HG03139 (cell line): ENCODE data around the gene AFMID.
"Not testable (repeated sequence)": the region's sequence is repeated elsewhere in the genome, so short reads cannot be mapped to it uniquely, and the experiment has no call there.

Source experiments
- ATAC-seq: cut with Tn5 transposase; IDR thresholded peaks from one replicate; pipeline ENCODE4 v1.9.1; 2021; ENCODE audit not compliant: unreplicated experiment

AFMID gene

DNA sequence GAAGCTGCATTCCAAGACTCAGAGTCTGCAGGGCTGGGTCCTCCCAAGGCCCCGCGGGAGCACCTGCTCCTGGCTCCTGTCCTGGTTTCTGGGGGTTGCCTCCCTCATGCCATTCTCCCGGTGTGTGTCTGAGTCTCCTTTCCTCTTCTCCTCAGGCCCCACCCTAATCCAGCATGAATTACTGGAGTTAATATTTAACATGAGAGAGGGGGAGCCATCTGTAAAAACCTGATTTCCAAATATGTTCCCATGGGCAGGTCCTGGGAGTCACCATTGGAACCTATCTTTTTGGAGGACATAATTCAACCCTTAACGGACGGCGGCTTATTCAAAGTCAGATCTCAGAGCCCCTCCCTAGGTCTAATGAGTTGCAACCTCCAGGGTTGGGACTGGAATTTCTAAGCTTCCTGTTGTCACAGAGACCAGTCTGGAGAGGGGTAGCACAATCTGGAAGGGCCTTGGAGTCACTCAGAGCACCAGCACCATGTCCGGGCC, 35.6 kb upstream of the AFMID start:
- ATAC-seq = no peak

DNA sequence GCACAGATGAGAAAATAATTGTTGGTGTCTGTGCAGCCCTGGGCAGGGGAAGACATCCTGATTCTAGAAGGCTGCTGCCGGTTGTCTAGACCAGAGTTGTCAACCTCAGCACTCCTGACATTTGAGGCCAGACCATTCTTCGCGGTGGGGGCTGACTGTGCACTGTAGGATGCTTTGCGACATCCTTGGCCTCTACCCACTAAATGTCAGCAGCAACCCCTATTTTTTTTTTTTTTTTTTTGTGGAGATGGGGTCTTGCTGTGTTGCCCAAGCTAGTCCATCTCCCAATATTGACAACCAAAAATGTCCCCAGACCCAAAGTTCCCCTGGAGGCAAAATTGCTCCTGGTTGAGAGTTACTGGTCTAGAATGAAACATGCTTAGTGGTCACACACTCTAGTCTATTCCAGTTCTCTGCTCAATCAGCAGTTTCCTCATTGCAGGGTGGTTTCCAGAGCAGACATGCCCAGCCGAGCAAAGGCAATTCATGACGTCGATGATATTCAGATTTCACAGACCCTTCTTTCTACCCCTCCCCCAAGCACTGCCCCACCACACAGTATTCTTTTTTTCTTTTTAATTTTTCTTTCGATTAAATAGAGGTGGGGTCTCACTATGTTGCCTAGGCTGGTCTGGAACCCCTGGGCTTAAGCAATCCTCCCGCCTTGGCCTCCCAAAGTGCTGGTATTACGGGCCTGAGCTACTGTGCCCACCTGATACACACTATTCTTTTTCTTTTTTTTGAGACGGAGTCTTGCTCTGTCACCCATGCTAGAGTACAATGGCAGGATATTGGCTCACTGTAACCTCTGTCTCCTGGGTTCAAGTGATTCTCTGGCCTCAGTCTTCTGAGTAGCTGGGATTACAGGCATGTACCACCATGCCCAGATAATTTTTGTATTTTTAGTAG, 32.0 kb upstream of the AFMID start:
- ATAC-seq = peak; percentile 55

DNA sequence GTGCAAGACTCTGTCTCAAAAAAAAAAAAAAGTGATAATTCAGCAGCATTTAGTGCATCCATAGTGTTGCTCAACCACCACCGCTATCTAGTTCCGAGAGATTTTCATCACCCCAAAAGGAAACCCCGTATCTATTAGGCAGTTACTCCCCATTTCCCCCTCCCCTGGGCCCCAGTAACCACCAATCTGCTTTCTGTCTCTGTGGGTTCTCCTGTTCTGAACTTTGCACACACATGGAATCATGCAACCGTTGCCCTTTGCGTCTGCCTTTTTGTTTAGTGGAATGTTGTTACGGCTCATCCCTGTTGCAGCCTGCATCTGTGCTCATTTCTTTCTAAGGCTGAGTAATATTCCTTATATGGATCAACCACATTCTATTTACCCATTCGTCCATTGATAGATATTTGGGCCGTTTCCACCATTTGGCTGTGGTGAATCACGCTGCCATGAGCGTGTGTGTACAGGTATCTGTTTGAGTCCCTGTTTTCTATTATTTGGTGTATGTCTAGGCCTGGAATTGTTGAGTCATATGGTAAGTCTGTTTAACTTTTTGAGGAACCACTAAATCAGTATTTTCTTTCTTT, 27.5 kb upstream of the AFMID start:
- no peak for ATAC-seq

DNA sequence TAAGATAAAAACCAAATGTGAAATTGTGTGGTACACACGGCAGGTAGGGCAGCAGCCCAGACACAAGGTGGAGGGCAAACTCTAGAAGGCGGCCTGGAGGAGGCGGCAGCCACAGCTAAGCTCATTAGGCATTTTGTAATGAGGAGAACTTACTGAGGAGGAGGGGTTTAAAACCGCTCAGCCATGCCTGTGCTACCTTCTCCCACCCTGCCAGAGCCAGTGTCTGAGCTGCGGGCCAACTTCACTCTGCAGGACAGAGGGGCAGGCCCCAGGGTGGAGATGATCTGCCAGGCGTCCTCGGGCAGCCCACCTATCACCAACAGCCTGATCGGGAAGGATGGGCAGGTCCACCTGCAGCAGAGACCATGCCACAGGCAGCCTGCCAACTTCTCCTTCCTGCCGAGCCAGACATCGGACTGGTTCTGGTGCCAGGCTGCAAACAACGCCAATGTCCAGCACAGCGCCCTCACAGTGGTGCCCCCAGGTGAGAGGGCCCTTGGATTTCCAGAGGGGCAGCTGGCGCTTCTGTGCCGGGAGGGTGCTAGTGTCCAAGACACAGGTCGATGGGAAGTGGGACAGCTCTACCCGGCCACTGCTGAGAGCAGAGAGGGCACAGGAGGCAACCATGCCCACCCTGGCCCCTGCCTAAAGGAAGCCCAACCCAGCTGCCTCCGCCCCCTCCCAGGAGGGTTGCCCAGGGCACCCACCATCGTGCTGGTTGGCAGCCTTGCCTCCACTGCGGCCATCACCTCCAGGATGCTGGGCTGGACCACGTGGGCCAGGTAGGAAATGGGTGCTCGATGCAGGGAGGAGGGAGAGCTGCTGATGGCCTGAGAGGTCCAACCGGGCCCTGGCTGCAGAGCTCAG, 23.0 kb upstream of the AFMID start:
- no peak for ATAC-seq

DNA sequence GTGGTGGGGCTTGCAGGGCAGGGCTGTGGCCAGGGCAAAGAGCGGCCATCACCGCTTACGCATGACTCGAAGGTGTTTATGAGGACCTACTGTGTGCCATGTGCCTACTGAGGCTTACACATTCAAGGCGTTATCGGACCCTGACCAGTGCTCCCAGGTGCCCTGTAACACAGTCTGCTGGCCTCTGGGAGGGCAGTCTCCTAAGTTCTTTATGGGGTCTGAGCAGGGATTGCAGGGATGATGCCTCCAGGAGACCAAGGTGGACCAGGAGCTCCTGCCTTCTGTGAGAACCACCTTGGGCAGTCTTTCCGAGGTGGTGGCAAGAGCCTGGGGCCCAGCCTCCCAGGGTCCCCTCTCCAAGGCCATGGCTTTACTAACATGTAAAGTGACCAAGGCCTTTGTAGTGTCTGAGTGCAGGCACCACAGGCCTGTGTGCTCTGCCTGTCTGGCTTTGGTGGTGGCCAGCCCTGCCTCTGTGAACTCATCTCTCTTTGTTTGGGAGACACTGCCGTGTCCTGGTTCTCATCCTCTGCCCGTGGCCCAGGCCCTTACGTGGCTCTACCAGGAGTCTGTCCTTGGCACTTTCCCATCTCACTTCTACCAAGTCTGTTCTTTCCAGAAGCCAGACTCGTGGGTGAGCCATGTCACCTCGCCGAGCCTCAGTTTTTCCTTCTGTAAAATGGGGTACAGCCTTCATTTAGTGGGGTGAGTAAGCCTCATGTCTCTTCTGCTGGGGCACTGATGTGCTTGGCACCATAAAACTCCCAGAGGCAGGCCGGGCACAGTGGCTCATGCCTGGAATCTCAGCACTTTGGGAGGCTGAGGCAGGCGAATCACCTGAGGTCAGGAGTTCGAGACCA, 22.2 kb upstream of the AFMID start:
- no peak for ATAC-seq

DNA sequence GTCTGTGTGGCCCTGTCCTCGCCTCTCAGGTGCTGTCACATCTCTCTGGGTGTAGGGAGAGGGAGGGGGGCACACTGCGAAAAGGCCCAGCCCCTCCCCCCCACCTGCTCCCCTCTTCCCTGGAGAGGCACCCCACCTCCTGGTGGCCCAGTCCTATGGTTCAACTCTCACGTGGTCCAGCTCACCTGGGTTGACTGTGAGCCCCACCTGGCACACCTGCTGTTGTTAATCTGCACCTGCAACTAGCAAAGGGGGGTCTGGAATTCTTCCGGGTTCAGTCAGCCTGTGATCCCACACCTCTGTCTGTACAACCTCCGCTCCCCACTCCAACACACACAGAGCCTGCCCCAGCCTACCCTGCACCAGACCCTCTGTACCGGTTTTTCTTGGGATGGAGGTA, 20.7 kb upstream of the AFMID start:
- ATAC-seq = no peak

DNA sequence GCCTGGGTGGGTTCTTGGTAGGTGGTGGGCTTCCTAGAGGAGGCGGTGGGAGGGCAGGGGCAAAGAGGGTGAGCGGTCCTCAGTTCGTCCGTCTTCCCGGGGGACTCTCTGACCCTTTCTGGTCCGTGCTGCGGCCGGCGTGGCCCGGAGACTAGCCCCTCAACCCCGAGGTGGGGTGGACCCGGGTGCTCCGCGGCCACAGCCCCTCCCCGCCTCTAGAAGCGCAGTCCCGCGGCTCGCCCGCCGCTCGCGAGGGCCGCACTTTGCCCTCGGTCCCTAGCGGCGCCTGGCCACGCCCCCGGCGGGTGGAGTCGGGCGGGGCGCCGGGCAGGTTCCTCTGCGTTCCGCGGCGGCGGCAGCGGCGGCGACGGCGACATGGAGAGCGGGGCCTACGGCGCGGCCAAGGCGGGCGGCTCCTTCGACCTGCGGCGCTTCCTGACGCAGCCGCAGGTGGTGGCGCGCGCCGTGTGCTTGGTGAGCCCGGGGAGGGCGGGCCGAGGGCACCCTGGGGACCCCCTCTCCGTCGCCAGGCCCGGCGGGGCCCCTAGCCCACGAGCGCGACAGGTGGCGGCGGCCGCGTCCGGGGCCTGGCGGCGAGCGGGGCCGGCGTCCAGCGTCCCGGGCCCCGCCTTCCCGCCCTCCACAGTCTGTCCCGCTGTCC, 18.8 kb upstream of the AFMID start, which contains the start of gene SYNGR2:
TSS of gene SYNGR2 (plus strand) at position 340 of the 661 bp plus-strand sequence. CDS start at position 376, 36 bp downstream.
- peak; percentile 46 for ATAC-seq

DNA sequence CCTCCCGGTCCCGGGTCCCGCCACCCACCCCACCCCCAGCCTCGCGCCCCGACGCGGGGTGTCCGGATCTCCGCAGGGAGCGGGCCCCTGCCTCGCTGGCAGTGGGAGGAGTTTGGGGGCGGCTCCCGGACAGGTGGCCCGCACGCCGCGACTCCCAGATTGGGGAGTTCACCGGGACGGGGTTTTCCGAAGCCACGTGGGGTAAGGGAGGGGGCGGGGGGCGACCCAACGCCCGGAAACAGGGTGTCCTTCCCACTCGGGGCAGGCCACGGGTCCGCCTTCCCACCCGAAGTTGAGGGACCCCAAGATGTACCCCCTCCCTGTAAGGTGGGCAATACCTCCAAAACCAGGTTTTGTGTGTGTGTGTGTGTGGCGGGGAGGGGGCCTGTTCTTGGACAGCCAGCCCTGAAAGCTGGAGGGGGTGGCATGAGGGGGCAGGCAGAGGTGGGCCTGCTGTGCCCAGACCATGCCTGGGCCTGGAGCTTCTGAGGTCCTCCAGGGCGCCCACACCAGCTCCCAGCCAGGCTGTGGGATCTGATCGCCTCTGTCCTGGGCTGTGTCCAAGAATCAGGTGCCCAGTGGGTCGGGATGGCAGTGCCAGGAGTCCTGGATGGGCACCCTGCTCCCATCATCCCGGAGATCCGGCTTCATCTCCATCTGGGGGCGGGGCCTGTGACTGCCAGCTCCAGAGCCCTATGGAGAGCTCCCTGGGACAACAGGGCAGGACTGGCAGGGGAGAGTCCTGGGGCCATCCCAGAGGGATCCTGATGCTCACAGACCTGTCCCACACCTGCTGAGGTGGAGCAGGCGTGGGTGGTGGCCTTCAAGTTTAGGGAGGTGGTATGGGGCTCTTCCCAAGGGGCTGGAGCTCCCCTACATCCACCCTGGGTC, 18.0 kb upstream of the AFMID start:
- ATAC-seq = peak; percentile 24

DNA sequence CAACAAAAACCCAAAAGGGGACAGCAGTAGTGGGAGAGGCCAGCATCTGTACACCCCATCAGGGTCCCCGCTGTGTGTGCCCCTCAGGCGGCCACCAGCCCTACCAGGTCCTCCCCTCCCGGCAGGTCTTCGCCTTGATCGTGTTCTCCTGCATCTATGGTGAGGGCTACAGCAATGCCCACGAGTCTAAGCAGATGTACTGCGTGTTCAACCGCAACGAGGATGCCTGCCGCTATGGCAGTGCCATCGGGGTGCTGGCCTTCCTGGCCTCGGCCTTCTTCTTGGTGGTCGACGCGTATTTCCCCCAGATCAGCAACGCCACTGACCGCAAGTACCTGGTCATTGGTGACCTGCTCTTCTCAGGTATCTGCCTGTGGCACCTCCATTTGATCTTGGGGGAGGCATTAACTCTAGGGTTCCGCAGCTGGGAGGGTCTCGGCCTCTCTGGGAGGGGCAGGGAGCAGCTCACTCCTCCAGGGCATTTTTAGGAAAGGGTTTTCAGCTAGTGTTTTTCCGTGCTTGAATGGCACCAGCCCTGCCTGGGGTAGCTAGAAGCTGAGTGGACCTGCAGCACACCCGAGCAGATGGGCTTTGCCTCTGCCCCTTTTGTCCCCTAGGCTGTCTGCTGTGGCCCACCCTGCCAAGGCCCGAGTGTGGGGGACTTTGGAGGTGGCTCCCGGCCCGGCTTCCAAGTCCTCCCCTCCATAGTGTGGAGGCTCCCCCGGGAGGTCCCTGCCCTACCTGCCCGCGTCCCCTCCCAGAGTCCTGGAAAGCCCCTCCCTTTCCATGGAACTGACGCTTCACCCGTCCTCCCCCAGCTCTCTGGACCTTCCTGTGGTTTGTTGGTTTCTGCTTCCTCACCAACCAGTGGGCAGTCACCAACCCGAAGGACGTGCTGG, 16.2 kb upstream of the AFMID start:
- no peak for ATAC-seq

DNA sequence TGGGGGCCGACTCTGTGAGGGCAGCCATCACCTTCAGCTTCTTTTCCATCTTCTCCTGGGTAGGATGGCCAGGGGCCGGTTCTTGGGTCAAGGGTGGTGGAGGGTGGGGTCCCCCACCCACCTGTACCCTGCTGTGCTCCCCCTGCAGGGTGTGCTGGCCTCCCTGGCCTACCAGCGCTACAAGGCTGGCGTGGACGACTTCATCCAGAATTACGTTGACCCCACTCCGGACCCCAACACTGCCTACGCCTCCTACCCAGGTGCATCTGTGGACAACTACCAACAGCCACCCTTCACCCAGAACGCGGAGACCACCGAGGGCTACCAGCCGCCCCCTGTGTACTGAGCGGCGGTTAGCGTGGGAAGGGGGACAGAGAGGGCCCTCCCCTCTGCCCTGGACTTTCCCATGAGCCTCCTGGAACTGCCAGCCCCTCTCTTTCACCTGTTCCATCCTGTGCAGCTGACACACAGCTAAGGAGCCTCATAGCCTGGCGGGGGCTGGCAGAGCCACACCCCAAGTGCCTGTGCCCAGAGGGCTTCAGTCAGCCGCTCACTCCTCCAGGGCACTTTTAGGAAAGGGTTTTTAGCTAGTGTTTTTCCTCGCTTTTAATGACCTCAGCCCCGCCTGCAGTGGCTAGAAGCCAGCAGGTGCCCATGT, 15.4 kb upstream of the AFMID start:
- not testable (repeated sequence) for ATAC-seq

DNA sequence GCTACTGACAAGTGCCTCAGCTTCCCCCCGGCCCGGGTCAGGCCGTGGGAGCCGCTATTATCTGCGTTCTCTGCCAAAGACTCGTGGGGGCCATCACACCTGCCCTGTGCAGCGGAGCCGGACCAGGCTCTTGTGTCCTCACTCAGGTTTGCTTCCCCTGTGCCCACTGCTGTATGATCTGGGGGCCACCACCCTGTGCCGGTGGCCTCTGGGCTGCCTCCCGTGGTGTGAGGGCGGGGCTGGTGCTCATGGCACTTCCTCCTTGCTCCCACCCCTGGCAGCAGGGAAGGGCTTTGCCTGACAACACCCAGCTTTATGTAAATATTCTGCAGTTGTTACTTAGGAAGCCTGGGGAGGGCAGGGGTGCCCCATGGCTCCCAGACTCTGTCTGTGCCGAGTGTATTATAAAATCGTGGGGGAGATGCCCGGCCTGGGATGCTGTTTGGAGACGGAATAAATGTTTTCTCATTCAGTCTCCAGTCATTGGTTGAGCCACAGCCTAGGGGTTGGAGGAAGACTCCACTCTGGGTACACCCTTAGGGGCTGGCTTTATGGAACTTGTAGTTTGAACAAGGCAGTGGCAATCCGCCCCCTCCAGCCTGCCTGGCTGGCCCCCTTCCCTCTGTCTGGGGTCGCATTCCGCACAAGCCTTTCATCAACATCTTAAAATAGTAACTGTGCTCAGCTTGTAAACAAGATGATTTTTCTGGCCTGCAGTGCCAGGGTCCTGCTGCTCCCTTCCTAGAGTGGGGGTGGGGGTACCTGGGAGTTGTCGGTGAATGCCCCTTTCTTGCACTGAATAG, 14.7 kb upstream of the AFMID start:
- no peak for ATAC-seq

DNA sequence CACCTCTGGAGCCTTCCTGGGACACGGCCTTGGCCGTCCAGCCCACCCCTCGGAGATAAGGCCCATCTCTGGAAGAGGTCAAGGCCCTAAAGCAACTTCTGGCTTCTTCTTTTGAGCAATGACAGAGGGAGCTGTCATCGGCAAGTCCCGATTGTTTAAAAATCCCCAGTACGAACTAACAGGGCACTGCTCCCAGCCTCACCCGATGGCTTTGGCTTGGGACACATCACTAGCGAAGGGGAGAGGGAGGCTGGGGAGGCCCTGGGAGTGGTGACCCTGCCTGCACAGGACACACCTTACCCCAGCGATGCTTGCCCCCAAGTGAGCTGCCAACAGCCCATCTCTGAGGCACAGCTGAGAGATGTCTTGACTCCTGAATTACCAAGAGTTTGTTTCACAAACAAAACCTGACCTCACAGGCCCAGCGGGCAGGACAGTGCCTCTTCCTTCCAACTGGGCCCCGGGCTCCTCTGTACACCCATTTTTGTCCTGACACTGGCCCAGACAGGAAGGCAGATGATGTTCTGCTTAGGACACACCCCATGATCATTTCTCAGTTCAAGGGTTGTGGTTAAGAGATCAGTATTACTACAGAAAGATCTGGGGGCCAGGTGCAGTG, 14.0 kb upstream of the AFMID start:
- no peak for ATAC-seq

DNA sequence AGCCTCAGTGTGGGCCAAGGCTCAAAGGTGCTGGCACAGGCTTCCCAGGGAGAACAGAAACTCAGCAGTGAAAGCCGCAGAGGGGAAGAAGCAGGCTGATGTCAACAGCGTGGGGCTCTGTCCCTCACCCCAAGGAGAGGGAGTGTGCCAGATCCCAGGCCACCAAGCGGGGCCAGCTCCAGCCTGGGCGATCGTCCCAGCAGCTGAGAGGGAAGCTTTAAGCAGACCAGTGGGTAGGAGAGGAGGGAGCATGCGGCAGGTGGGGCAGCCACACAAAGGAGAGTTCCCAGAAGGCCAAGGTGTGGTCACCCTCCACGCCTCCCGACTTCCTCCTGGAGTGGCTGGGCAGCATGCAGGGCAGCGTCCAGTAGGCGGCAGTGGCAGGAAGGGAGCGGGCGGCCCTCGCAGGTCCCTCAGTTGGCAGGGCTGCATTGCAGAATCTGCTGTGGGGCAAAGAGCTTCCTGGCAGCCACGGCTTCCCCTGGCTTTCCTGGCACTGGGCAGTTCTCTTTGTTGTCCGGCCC, 12.8 kb upstream of the AFMID start:
- no peak for ATAC-seq

DNA sequence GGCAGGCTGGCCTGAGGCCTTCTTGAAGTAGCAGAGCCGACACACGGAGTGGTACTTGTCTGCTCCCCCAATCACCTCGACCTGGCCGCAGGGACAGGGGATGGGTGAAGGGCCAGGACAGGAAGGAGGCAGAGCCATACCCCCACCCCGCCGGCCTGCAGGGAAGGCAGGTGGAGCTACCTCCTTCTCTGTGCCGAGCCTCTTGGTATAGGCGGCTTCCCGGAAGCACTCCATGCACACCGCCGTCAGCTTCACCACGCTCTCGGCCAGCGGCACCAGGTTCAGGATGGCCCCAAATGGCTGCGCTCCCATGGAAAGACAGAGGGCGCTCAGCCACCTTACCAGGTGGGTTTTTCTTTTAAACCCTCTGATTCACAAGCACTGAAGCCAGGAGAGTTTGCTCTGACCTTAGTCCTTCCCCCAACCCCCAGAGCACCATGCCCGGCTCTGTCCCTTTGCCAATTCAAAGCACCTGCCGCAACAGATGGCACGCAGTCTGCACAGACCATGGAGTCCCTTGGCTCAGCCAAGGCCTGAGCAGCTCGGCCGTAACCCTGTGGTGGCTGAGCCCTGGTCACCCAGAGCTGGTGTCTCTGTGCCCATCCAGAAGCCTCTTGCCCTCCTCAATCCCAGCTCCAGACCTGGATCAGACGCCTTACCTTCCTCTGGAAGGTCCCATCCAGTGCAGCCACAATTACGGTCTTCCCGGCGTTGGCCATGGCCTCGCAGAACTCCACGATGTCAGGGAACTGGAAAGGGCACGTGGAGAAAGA, 12.1 kb upstream of the AFMID start:
- no peak for ATAC-seq

DNA sequence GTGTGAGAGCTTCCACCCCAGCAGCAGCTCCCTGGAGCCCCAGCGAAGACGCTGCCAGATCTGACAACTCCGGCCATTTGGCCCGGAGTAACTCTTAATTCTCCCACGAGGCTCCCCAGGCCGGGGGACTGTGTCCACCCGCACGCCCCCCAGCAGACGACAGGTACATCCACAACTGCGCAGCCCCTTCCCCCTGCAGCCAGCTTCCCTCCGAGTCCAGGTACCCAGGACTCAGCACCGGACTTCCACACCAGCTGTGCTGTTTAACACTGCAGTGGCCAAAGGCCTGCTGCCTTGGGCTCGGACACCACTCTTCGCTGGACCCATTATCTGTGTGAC, 11.6 kb upstream of the AFMID start:
- no peak for ATAC-seq
